Dedifferentiated amniotic fluid mesenchymal stem cell (primary cell): Measurements from ENCODE around the gene SLC22A4.

Experiments used
- DNase-seq: peaks from one replicate; pipeline ENCODE4 v3.0.0-alpha.2; 2016; ENCODE audit errors: extremely low spot score

The SLC22A4 gene

DNA sequence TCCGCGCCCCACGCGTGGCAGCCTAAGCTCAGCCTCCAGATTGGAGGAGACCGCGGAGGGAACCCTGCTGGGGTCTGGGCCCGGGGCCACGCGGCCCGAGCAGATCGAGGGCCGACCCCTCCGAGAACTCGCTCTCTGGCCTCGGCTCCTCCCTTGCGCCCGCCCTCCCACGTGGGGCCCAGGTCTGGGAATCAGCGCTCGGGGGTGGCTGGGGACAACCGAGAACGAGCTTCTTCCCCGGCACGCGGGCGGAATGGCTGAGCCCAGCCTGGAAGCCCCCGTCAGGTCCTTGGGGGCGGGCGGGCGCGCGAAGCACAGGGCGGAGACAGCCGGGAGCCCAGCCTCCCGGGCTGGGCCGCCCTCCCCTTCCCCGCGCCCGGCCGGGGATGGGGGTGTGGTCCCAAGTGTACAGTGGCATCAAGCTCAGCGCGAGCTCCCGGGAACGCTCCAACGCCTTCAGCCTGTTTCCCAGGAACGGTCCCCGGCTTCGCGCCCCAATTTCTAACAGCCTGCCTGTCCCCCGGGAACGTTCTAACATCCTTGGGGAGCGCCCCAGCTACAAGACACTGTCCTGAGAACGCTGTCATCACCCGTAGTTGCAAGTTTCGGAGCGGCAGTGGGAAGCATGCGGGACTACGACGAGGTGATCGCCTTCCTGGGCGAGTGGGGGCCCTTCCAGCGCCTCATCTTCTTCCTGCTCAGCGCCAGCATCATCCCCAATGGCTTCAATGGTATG lies at the start of gene SLC22A4:
Gene SLC22A4 (plus strand): TSS at position 403 of the 736 bp plus-strand sequence. CDS start 223 bp downstream, at position 626.
- peak; percentile 71 for DNase-seq

- no peak for DNase-seq
These were observed 48.6 kb upstream of the SLC22A4 start for GRCh38 chr5:132245593-132245992.

GRCh38 chr5:132246806-132247205 lies 47.4 kb upstream of the SLC22A4 start:
- no peak for DNase-seq

DNA sequence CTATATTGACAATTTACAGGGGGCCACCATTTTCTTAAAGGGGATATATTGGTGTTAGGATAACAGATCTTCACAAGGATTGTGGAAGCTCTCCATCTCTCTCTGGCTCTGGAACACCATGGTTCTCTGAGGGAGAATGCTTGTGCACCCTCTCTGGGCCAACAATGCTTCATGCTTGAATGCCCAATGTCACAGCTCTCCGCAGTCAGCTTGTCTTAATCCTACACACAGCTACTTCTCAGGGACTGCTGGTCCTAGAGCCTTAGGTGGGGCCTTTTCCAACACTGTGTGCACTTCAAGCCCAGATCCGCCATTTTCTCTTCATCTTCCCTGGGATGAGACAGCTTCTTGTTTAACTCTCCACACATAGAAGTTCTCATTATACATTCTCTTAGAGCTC lies 43.6 kb upstream of the SLC22A4 start:
- no peak for DNase-seq

DNA sequence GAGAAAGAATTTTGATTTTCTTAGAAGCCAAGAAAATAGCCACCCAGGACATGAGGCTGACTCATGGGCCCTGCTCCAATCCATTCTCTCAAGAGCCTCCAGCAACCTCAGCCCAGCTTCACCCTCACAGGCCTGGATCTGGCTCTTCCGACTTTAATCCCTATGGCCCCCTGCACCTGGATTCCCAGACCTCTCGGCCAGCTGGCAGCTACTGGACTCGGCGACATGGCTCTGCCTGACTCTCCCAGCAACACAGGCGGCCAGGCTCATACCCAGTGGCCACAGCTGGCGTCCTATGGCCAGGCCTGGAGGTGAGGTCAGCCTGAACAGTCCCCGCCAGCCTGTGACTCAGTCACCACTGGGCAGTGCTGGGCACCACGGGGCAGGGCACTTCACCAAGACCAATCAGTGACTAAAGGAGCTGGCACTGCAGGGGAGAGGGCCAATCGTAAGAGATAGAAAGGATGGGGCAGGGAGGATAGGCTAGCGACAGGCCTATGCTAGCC lies 42.9 kb upstream of the SLC22A4 start:
- no peak for DNase-seq

- DNase-seq: no peak
These were observed 41.2 kb upstream of the SLC22A4 start for GRCh38 chr5:132253008-132253441.

- no peak for DNase-seq
These were observed 40.5 kb upstream of the SLC22A4 start for GRCh38 chr5:132253452-132254320.

- no peak for DNase-seq
These were observed 39.7 kb upstream of the SLC22A4 start for GRCh38 chr5:132254321-132254977.

DNA sequence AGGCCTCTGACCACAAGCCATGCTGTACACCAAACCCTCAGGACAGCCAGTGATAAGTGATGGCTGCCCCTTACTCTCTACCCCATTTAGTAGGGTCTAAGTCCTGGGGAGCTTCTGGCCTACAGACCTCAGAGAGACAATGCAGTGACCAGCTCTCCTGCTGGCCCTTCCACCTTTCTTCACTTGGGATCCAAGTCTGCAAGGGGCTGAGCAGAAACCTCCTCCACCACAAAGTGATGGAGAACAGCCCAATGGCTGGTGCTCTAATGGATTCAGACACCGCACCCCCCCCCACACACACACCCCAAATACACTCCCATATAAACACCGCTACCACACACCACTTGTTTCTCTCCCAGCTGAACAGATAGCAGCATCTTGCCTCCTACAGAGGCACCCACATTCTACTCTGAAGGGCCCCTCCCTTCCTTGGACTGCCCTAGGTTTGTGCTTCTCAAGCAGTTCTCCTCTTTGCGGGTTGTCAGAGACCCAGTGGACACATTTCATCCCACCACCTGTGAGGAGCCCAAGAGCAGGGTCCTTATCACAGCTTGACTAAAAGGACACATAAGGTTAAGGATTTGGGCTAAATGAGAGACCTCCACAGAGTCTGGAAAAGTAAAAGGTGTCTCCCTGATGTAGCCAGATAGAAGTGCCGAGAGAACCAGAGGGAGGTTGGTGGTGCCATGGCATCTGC lies 38.0 kb upstream of the SLC22A4 start:
- DNase-seq: no peak

- no peak for DNase-seq
These were observed 37.4 kb upstream of the SLC22A4 start for GRCh38 chr5:132256783-132257130.

GRCh38 chr5:132257131-132258101 lies 36.8 kb upstream of the SLC22A4 start, which contains the start of gene PDLIM4:
PDLIM4 (plus strand) TSS chr5:132257696; CDS start chr5:132257735, 39 bp downstream.
- DNase-seq: no peak

DNA sequence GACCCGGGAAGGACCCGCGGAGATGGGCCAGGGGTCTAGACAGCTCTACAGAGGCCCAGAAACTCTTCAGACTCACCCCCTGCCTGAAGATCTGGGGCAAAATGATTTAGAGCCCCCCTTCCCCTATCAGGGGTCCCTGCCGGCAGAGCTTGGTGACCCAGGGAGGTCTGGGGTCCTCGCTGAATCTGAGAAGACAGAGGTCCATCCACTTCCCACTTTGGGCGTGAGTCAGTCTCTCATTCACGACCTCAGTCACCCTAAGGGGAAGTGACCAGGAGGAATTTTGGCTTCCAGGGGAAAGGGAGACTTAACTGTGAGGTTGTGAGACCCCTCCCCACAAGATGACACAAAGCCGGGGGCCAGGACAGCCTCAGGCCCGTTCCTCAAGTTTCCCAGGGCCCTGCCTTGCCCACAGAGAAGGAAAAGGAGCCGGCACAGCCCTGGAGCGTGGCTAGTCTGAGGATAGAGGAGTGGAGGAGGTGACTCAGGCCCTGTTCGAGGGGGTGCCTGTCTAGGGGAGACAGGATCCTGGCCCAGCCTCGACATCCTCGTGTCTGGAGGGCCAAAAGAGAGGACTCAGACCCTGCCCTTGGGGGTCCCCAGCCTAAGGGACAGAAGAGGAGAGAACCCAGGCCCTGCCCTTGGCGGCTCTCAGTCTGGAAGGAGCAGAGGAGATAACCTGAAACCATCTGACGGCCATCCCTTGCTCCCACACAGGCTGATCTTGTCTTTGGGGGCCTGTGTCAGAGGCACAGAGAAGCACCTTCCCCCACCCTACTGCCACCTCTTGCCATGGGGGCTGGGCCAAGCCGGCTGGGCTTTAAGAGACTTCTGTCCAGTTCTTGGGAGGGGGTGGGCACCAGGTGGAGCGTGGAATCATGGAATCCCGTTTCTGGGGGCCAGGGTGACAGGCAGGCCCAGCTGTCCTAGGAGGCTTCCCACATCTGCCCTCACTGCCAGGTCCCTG lies 35.8 kb upstream of the SLC22A4 start:
- DNase-seq: peak; percentile 56

DNA sequence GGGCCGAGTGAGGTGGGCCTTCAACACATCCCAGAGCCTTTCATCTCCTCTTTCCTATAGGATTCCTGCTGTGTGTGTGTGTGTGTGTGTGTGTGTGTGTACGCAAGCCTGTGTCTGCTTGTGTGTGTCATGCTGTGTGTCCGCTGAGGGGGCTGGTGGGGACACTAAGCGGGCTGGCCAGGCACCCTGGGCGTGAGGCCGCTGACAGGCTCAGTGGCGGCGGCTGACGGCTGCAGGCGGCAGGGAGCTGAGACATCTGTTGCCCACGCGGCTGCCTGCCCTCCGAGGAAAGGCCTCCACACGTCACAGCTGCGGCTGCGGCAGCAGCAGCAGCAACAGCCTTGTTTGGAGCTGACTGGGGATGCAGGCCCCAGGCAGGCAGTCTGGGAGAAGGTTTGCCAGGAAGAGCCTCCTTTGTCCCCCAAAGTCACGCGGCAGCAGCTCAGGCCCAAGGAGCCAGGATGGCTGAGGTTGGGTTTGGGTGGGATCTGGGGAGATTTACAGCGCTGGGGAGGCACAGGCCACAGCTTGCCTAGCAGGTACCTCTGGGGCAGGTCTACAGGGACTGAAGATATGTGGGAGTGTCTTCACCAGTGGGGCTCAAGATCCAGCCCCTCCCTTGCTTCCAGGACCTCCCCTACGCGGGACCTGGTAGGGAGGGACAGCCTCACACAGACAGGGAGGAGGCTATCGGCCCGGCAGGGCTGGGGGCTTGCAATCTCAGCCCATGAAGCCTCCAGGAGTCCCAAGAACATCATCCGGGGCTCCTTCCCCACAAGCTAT lies 34.9 kb upstream of the SLC22A4 start:
- DNase-seq: peak; percentile 87

DNA sequence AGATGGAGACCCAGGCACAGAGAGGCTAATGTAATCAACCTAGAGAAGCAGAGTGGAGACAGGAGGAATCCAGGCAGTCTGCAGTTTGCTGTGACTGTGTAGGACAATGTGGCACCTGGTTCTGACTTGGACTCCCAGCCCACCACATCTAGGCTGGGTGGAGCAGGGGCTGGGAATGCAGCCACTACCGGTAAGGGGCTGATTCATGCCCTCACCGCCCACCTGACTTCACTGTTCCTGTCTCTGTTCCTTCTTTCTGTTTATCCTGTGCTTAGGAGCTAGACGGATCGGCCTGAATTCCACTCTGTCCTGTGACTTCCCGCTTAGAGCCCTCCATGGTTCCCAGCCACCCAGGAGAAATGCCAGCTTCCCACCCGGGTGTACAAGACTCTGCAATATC lies 34.1 kb upstream of the SLC22A4 start:
- no peak for DNase-seq

GRCh38 chr5:132260714-132261551 lies 33.3 kb upstream of the SLC22A4 start:
- DNase-seq: peak; percentile 49

DNA sequence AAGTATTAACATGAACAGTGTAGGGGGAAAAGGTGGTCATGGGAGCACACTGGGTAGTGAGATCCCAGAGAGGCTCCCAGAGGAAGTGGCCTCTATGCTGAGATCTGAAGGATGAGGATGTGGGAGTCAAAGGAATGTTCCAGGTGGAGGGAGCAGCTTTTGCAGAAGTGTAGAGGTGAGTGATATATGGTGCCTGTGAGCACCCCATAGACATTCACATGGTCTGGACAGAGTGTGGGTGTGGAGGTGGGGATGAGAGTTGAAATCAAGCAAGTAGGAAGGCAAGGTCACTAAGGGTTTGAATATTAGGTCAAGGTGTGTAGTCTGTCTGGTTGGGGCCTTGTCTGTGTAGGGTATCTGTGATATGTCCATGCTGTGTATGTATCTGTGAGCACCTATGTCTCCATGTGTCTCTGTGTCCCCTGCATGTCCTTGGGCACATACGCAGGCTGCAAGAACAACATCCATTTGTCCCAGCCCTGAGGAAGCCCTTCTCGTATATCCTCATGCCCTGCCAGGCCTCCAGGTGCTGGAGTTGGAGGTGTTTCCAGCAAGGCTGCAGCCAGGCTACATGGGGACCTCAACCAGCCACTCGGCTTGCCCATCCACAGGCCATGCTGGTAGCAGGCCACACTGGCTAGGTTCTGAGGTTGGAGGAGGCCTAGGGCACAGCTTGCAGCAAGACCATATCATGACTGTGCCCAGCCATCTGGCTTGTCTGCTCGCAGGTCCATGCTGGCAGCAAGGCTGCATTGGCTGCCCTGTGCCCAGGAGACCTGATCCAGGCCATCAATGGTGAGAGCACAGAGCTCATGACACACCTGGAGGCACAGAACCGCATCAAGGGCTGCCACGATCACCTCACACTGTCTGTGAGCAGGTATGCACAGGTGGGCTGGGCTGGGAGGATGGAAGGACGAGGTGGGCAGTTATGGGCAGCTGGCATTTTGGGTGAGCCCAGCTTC lies 32.0 kb upstream of the SLC22A4 start:
- DNase-seq: no peak
